ENCODE results near the gene HCK.
A peak's percentile ranks its signal among the peaks of the same experiment; 100 is the strongest.

Gene HCK

GRCh38 chr20:32052090-32052777 lies at the start of gene HCK:
Gene HCK (plus strand): TSS chr20:32052242.
- peaks cover 10% of the 10 kb centered on the region for H3K9me3 ChIP-seq (ENCODE audit: control insufficient read depth, insufficient read depth, low read depth, low read length)
- H3K9ac ChIP-seq (ENCODE audit: low read length) = no peak within 1 kb of the TSS
- H3K27ac ChIP-seq (ENCODE audit: low read depth, low read length) = no peak within 1 kb of the TSS
- no peaks in the 10 kb centered on the region for H3K4me1 ChIP-seq (ENCODE audit: control insufficient read depth, insufficient read depth, low read length)
- H3K4me3 ChIP-seq (ENCODE audit: low read depth, low read length) = peak within 1 kb of the TSS; percentile 66
- no peaks in the 10 kb centered on the region for H3K36me3 ChIP-seq (ENCODE audit: control insufficient read depth, insufficient read depth, low read length)
- H3K27me3 ChIP-seq (ENCODE audit: control insufficient read depth, insufficient read depth, low read length) = peaks cover 47% of the 10 kb centered on the region

GRCh38 chr20:32003325-32003724 lies 48.7 kb upstream of the HCK start:
- no peaks in the 10 kb centered on the region; the same call in 1 of the 2 replicates for H3K9me3 ChIP-seq (ENCODE audit: control insufficient read depth, insufficient read depth, low read depth, low read length)

GRCh38 chr20:32004963-32005362 lies 47.1 kb upstream of the HCK start:
- Histone ChIP-seq H3K36me3 (ENCODE audit: control insufficient read depth, insufficient read depth, low read length) (no peaks in the 10 kb centered on the region), H3K9me3 (ENCODE audit: control insufficient read depth, insufficient read depth, low read depth, low read length) (no peaks in the 10 kb centered on the region; the same call in 1 of the 2 replicates), H3K27ac (ENCODE audit: low read depth, low read length) (no peak overlapping the region), H3K9ac (ENCODE audit: low read length) (no peak overlapping the region), H3K27me3 (ENCODE audit: control insufficient read depth, insufficient read depth, low read length) (no peaks in the 10 kb centered on the region), H3K4me1 (ENCODE audit: control insufficient read depth, insufficient read depth, low read length) (peaks cover 22% of the 10 kb centered on the region), H3K4me3 (ENCODE audit: low read depth, low read length) (no peak overlapping the region)

More at GRCh38 chr20:32003325-32003724, 48.7 kb upstream of the HCK start:
- Histone ChIP-seq H3K27me3 (ENCODE audit: control insufficient read depth, insufficient read depth, low read length) (no peaks in the 10 kb centered on the region), H3K4me3 (ENCODE audit: low read depth, low read length) (no peak overlapping the region), H3K4me1 (ENCODE audit: control insufficient read depth, insufficient read depth, low read length) (peaks cover 16% of the 10 kb centered on the region), H3K27ac (ENCODE audit: low read depth, low read length) (no peak overlapping the region), H3K9ac (ENCODE audit: low read length) (no peak overlapping the region), H3K36me3 (ENCODE audit: control insufficient read depth, insufficient read depth, low read length) (no peaks in the 10 kb centered on the region)

- no peak overlapping the region for H3K4me3 ChIP-seq (ENCODE audit: low read depth, low read length)
- no peaks in the 10 kb centered on the region for H3K36me3 ChIP-seq (ENCODE audit: control insufficient read depth, insufficient read depth, low read length)
- H3K27me3 ChIP-seq (ENCODE audit: control insufficient read depth, insufficient read depth, low read length) = no peaks in the 10 kb centered on the region
- peaks cover 29% of the 10 kb centered on the region for H3K4me1 ChIP-seq (ENCODE audit: control insufficient read depth, insufficient read depth, low read length)
- H3K9ac ChIP-seq (ENCODE audit: low read length) = no peak overlapping the region
- H3K9me3 ChIP-seq (ENCODE audit: control insufficient read depth, insufficient read depth, low read depth, low read length) = no peaks in the 10 kb centered on the region; the same call in 1 of the 2 replicates
- H3K27ac ChIP-seq (ENCODE audit: low read depth, low read length) = no peak overlapping the region
Observed at GRCh38 chr20:32006053-32006452, 46.0 kb upstream of the HCK start.

- H3K9ac ChIP-seq (ENCODE audit: low read length) = no peak overlapping the region
- H3K4me1 ChIP-seq (ENCODE audit: control insufficient read depth, insufficient read depth, low read length) = peaks cover 33% of the 10 kb centered on the region
- H3K27ac ChIP-seq (ENCODE audit: low read depth, low read length) = no peak overlapping the region
- no peak overlapping the region for H3K4me3 ChIP-seq (ENCODE audit: low read depth, low read length)
- no peaks in the 10 kb centered on the region for H3K27me3 ChIP-seq (ENCODE audit: control insufficient read depth, insufficient read depth, low read length)
- no peaks in the 10 kb centered on the region for H3K36me3 ChIP-seq (ENCODE audit: control insufficient read depth, insufficient read depth, low read length)
- no peaks in the 10 kb centered on the region; the same call in 1 of the 2 replicates for H3K9me3 ChIP-seq (ENCODE audit: control insufficient read depth, insufficient read depth, low read depth, low read length)
Observed at GRCh38 chr20:32006841-32007786, 44.9 kb upstream of the HCK start.

GRCh38 chr20:32007787-32008616 lies 44.0 kb upstream of the HCK start:
- Histone ChIP-seq H3K9ac (ENCODE audit: low read length) (no peak overlapping the region), H3K4me3 (ENCODE audit: low read depth, low read length) (no peak overlapping the region), H3K36me3 (ENCODE audit: control insufficient read depth, insufficient read depth, low read length) (no peaks in the 10 kb centered on the region), H3K27ac (ENCODE audit: low read depth, low read length) (no peak overlapping the region), H3K4me1 (ENCODE audit: control insufficient read depth, insufficient read depth, low read length) (peaks cover 40% of the 10 kb centered on the region), H3K27me3 (ENCODE audit: control insufficient read depth, insufficient read depth, low read length) (no peaks in the 10 kb centered on the region), H3K9me3 (ENCODE audit: control insufficient read depth, insufficient read depth, low read depth, low read length) (no peaks in the 10 kb centered on the region; the same call in 1 of the 2 replicates)

- H3K27me3 ChIP-seq (ENCODE audit: control insufficient read depth, insufficient read depth, low read length) = no peaks in the 10 kb centered on the region
Observed at GRCh38 chr20:32009564-32009963, 42.5 kb upstream of the HCK start.

GRCh38 chr20:32010101-32010500 lies 41.9 kb upstream of the HCK start, which contains the start of gene CCM2L:
Gene CCM2L (plus strand): TSS chr20:32010438. CDS start chr20:32010455, 17 bp downstream.
- Histone ChIP-seq H3K36me3 (ENCODE audit: control insufficient read depth, insufficient read depth, low read length) (no peaks in the 10 kb centered on the region), H3K9ac (ENCODE audit: low read length) (no peak within 1 kb of the TSS), H3K9me3 (ENCODE audit: control insufficient read depth, insufficient read depth, low read depth, low read length) (peaks cover 2% of the 10 kb centered on the region; the same call in 1 of the 2 replicates), H3K27me3 (ENCODE audit: control insufficient read depth, insufficient read depth, low read length) (peaks cover 4% of the 10 kb centered on the region; the same call in 1 of the 2 replicates), H3K4me3 (ENCODE audit: low read depth, low read length) (peak within 1 kb of the TSS; percentile 25; the same call in 1 of the 2 replicates), H3K27ac (ENCODE audit: low read depth, low read length) (no peak within 1 kb of the TSS), H3K4me1 (ENCODE audit: control insufficient read depth, insufficient read depth, low read length) (peaks cover 40% of the 10 kb centered on the region)

More at GRCh38 chr20:32009564-32009963, 42.5 kb upstream of the HCK start:
- H3K9me3 ChIP-seq (ENCODE audit: control insufficient read depth, insufficient read depth, low read depth, low read length) = no peaks in the 10 kb centered on the region; the same call in 1 of the 2 replicates
- H3K4me1 ChIP-seq (ENCODE audit: control insufficient read depth, insufficient read depth, low read length) = peaks cover 40% of the 10 kb centered on the region
- no peak overlapping the region for H3K27ac ChIP-seq (ENCODE audit: low read depth, low read length)
- H3K36me3 ChIP-seq (ENCODE audit: control insufficient read depth, insufficient read depth, low read length) = no peaks in the 10 kb centered on the region
- no peak overlapping the region for H3K9ac ChIP-seq (ENCODE audit: low read length)
- H3K4me3 ChIP-seq (ENCODE audit: low read depth, low read length) = no peak overlapping the region

- Histone ChIP-seq H3K9ac (ENCODE audit: low read length) (no peak overlapping the region), H3K9me3 (ENCODE audit: control insufficient read depth, insufficient read depth, low read depth, low read length) (peaks cover 2% of the 10 kb centered on the region; the same call in 1 of the 2 replicates), H3K27ac (ENCODE audit: low read depth, low read length) (no peak overlapping the region), H3K36me3 (ENCODE audit: control insufficient read depth, insufficient read depth, low read length) (no peaks in the 10 kb centered on the region), H3K4me3 (ENCODE audit: low read depth, low read length) (peak overlapping the region; percentile 25; the same call in 1 of the 2 replicates), H3K4me1 (ENCODE audit: control insufficient read depth, insufficient read depth, low read length) (peaks cover 40% of the 10 kb centered on the region), H3K27me3 (ENCODE audit: control insufficient read depth, insufficient read depth, low read length) (peaks cover 8% of the 10 kb centered on the region; the same call in 1 of the 2 replicates)
Observed at GRCh38 chr20:32010666-32011065, 41.4 kb upstream of the HCK start.

- Histone ChIP-seq H3K4me3 (ENCODE audit: low read depth, low read length) (no peak overlapping the region), H3K4me1 (ENCODE audit: control insufficient read depth, insufficient read depth, low read length) (peaks cover 35% of the 10 kb centered on the region), H3K36me3 (ENCODE audit: control insufficient read depth, insufficient read depth, low read length) (no peaks in the 10 kb centered on the region), H3K27me3 (ENCODE audit: control insufficient read depth, insufficient read depth, low read length) (peaks cover 12% of the 10 kb centered on the region), H3K9ac (ENCODE audit: low read length) (no peak overlapping the region), H3K9me3 (ENCODE audit: control insufficient read depth, insufficient read depth, low read depth, low read length) (peaks cover 2% of the 10 kb centered on the region; the same call in 1 of the 2 replicates), H3K27ac (ENCODE audit: low read depth, low read length) (no peak overlapping the region)
Observed at GRCh38 chr20:32012159-32012688, 39.8 kb upstream of the HCK start.

All from HUES6 (cell line).